GM12878 (cell line): Measurements from ENCODE around the gene LEPR. TPM values are rescaled to one million over a fixed set of nuclear protein-coding genes. Genes with fewer than 3 reads are reported as not detected.

Source experiments
- ATAC-seq: fragments of 200-7000 bp; cut with Tn5 transposase; 3 replicates; pipeline ENCODE4 v1.9.1; 2020; ENCODE audit warnings: mild to moderate bottlenecking, moderate library complexity
- BruUV-seq: library from RNA; stranded (reverse); fragments of 400-500 nt; replicated peaks from 2 replicates; lab custom pipeline; 2021; lab: Mats Ljungman, UMichigan
- CTCF ChIA-PET: fragments of 300-600 bp; sonication (Branson Sonifier 250); formaldehyde crosslinking; extraction: SDS; loops from one replicate; lab custom pipeline; 2021; ENCODE audit warnings: inconsistent platforms; lab: Yijun Ruan, JAX
- POLR2A ChIA-PET: fragments of 350-600 bp; formaldehyde crosslinking; extraction: SDS; loops from one replicate; lab custom pipeline; 2021; ENCODE audit warnings: inconsistent platforms; lab: Charles Lee
- RAD21 ChIA-PET: fragments of 300-600 bp; sonication (Branson Sonifier 250); formaldehyde crosslinking; loops from one replicate; lab custom pipeline; 2023; ENCODE audit warnings: antibody characterized with exemption; ENCODE audit not compliant: unreplicated experiment; lab: Charles Lee
- SMC1A ChIA-PET: fragments of 300-600 bp; sonication (Branson Sonifier 250); formaldehyde crosslinking; loops from one replicate; lab custom pipeline; 2023; ENCODE audit not compliant: unreplicated experiment, uncharacterized antibody; lab: Charles Lee
- DNase-seq: peaks from one replicate; pipeline ENCODE4 v3.0.0-alpha.2; 2011; ENCODE audit warnings: low read depth, low spot score
- FAIRE-seq: peaks from 3 replicates; lab custom pipeline; 2011; peaks lifted over from hg19 to GRCh38; lab: Jason Lieb, UNC
- H2AFZ ChIP-seq: 2 replicates; pipeline ENCODE4 v1.6.0; 2011; ENCODE audit warnings: low read depth, low read length, control low read depth; ENCODE audit not compliant: control insufficient read depth
- H3K27ac ChIP-seq: 2 replicates; pipeline ENCODE4 v1.5.1; 2011; ENCODE audit warnings: control low read depth; ENCODE audit not compliant: control insufficient read depth, insufficient read depth
- H3K27me3 ChIP-seq, 2 experiments: replicated peaks in 1 of 2; 2 replicates each; pipeline versions ENCODE4 v1.6.0 to v1.6.1; 2011; ENCODE audit warnings: low read length in 1 of 2; ENCODE audit not compliant: control insufficient read depth in 2 of 2, insufficient read depth in 2 of 2
- H3K36me3 ChIP-seq, 2 experiments: 2 replicates each; pipeline ENCODE4 v1.5.1; 2011; ENCODE audit warnings: low read length in 1 of 2; ENCODE audit not compliant: control insufficient read depth in 2 of 2, insufficient read depth in 2 of 2
- H3K4me1 ChIP-seq: 2 replicates; pipeline ENCODE4 v1.6.1; 2011; ENCODE audit warnings: mild to moderate bottlenecking, low read length, moderate library complexity, mixed read lengths; ENCODE audit not compliant: control insufficient read depth, insufficient read depth
- H3K4me2 ChIP-seq: 2 replicates; pipeline ENCODE4 v1.6.0; 2011; ENCODE audit warnings: control low read depth; ENCODE audit not compliant: control insufficient read depth, insufficient read depth
- H3K4me3 ChIP-seq: fragments of 200-600 bp; sonication (generic); 2 replicates; pipeline ENCODE4 v1.5.1; 2016
- H3K79me2 ChIP-seq: 2 replicates; pipeline ENCODE4 v1.6.0; 2011; ENCODE audit warnings: low read length; ENCODE audit not compliant: control insufficient read depth, insufficient read depth
- H3K9ac ChIP-seq: 2 replicates; pipeline ENCODE4 v1.8.0; 2011; ENCODE audit warnings: low read length, control low read depth, mixed read lengths; ENCODE audit not compliant: control insufficient read depth, insufficient read depth
- H3K9me3 ChIP-seq: replicated peaks from 3 replicates; pipeline ENCODE4 v1.5.1; 2011; ENCODE audit warnings: mild to moderate bottlenecking, low read length; ENCODE audit not compliant: control insufficient read depth, insufficient read depth
- H4K20me1 ChIP-seq: 2 replicates; pipeline ENCODE4 v1.6.0; 2011; ENCODE audit not compliant: control insufficient read depth, insufficient read depth
- RAD21 ChIP-seq: IDR thresholded peaks from 2 replicates; pipeline ENCODE4 v1.6.1; 2011; ENCODE audit warnings: mild to moderate bottlenecking, low read depth, low read length, moderate library complexity; ENCODE audit not compliant: insufficient read depth
- SMC3 ChIP-seq: IDR thresholded peaks from 2 replicates; pipeline ENCODE4 v1.6.1; 2011; ENCODE audit warnings: low read length, improper control_type of control experiment, borderline replicate concordance
- WGBS: methylation state at CpG from one replicate; pipeline ENCODE4 v1.1.6; 2016; ENCODE audit warnings: low lambda C conversion rate; ENCODE audit not compliant: insufficient replicate concordance, insufficient coverage; ENCODE audit errors: missing lambda C conversion rate; 5-methylcytosine and 5-hydroxymethylcytosine counted together
- in situ Hi-C: fragments of 300-500 bp; cut with MboI; formaldehyde crosslinking; loops from 9 replicates; pipeline ENCODE4 v1.14.3; 2018; ENCODE audit warnings: mixed read lengths
- intact Hi-C: fragments of 100-400 bp; cut with micrococcal nuclease; formaldehyde crosslinking; loops from one replicate; pipeline ENCODE4 v1.14.2; 2022; ENCODE audit not compliant: unreplicated experiment
- polyA plus RNA-seq, 11 experiments: library from polyadenylated mRNA; depleted of rRNA in 4 of 11; unstranded in 6 of 11; stranded (reverse) in 5 of 11; fragments of >200 nt; fragmentation: Nextera tagmentation in 4 of 11; fragmentation: Illumina TruSeq in 1 of 11; extraction: Ambion mirVana in 4 of 11; extraction: Trizol in 1 of 11; gene quantifications; 1 replicate in 1 of 11; 2 replicates in 10 of 11; pipeline versions ENCODE4 v1.2.1 to v1.2.3, GENCODE V29; 2011 to 2016; ENCODE audit warnings: inconsistent platforms in 2 of 11, missing spikeins in 2 of 11, low read depth in 1 of 11
- total RNA-seq, 4 experiments: library from RNA; depleted of rRNA in 3 of 4; stranded (reverse); fragments of >200 nt in 3 of 4; fragmentation: Illumina TruSeq in 1 of 4; extraction: Trizol in 1 of 4; gene quantifications; 2 replicates each; pipeline versions ENCODE4 v1.2.1 to v1.2.3, GENCODE V29; 2013 to 2021
- TF ChIP-seq, protein P1 (sequence below): IDR thresholded peaks from 2 replicates; pipeline ENCODE4 v1.6.1; 2012; ENCODE audit warnings: low read depth, low read length, improper control_type of control experiment
- TF ChIP-seq, protein P2 (sequence below), 3 experiments: IDR thresholded peaks in 2 of 3; conservative IDR thresholded peaks in 1 of 3; 2 replicates each; pipeline ENCODE4 v1.5.1; 2011; ENCODE audit warnings: low read depth in 3 of 3, low read length in 3 of 3, mild to moderate bottlenecking in 3 of 3, control low read depth in 2 of 3, moderate library complexity in 2 of 3, inconsistent platforms in 1 of 3, mixed read lengths in 1 of 3; ENCODE audit not compliant: control insufficient read depth in 2 of 3, insufficient read depth in 1 of 3; ENCODE audit errors: extremely low read depth in 1 of 3

Gene LEPR
- total and polyA plus RNA-seq, 10 of the 15 experiments (the other 5 are each of a cell fraction or from before 2014, with no cell fraction given), result 0.49 to 3.7 (median 1.2) TPM

DNA sequence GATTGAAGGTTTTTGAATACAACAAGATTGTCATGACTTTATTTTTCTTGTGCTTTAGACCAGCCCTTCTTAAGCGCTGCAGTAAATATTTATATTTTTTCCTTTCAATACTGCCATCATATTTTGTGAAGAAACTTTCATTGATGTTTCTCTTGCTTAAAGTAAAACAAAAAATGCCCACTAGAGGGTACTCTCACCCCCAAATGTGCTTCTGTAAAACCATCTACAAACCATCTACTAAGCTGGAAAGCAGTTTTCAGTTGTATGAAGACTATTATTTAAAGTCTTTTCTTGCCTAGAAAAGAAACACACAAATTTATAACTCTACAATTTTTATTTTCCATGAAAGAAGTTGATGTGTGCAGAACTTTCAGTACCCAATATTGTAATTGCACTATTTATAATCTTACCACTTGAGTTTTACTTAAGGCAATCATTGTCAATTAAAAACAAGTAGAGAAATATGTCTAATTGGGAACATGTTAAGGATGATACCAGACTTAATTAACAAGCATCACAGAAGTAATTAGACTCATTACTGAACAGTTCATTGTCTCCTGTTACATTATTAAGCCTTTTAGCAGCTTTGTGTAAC, 10.7 kb downstream of the LEPR start:
- Histone ChIP-seq H3K27ac (no peak overlapping the region), H3K9ac (no peak overlapping the region), H3K4me1 (no peaks in the 10 kb centered on the region), H3K27me3 (no peaks in the 10 kb centered on the region), H4K20me1 (no peaks in the 10 kb centered on the region), H2AFZ (no peak overlapping the region), H3K79me2 (no peaks in the 10 kb centered on the region), H3K4me2 (no peak overlapping the region), H3K9me3 (no peaks in the 10 kb centered on the region), H3K4me3 (no peak overlapping the region), H3K36me3 (peaks cover under 1 to 18% of the 10 kb centered on the region in 2 experiments; a peak in 3 of 4 replicates)
- ChIA-PET CTCF (interaction anchor here (0.7 to 4.8 kb wide), 16 partner anchors 8 to 1015 kb away, joined by 3 to 41 read pairs (median 5); partner anchors contain the start of genes LEPR and LEPROT), SMC1A (interaction anchor here (0.6 to 2.4 kb wide), 7 partner anchors 8 to 257 kb away, joined by 3 to 13 read pairs (median 3); no protein-coding TSS in a partner anchor), POLR2A (no interaction called here), RAD21 (interaction anchor here (1.3 to 2.1 kb wide), 3 partner anchors 11 to 256 kb away, joined by 4 to 6 read pairs (median 4); partner anchors contain the start of genes LEPR and LEPROT)
- no peak for DNase-seq
- peak; percentile 73 for ATAC-seq
- no TSS peak for BruUV-seq
- WGBS, result 56% methylated on average over 1 of the region's 1 CpG
- TF ChIP-seq, protein P1, sequence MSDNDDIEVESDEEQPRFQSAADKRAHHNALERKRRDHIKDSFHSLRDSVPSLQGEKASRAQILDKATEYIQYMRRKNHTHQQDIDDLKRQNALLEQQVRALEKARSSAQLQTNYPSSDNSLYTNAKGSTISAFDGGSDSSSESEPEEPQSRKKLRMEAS, result no peak
- TF ChIP-seq RAD21, result peak; percentile 52
- TF ChIP-seq, protein P2, sequence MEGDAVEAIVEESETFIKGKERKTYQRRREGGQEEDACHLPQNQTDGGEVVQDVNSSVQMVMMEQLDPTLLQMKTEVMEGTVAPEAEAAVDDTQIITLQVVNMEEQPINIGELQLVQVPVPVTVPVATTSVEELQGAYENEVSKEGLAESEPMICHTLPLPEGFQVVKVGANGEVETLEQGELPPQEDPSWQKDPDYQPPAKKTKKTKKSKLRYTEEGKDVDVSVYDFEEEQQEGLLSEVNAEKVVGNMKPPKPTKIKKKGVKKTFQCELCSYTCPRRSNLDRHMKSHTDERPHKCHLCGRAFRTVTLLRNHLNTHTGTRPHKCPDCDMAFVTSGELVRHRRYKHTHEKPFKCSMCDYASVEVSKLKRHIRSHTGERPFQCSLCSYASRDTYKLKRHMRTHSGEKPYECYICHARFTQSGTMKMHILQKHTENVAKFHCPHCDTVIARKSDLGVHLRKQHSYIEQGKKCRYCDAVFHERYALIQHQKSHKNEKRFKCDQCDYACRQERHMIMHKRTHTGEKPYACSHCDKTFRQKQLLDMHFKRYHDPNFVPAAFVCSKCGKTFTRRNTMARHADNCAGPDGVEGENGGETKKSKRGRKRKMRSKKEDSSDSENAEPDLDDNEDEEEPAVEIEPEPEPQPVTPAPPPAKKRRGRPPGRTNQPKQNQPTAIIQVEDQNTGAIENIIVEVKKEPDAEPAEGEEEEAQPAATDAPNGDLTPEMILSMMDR (IDR thresholded peaks at IDR 0.05 in 2 of 3, conservative IDR thresholded peaks at IDR 0.05 in 1 of 3; ENCODE audit: control insufficient read depth in 2 of 3, extremely low read depth in 1 of 3, insufficient read depth in 1 of 3, low read depth in 3 of 3, low read length in 3 of 3), result peak; percentile 51 to 59 (median 53)
- peak; percentile 41; the same call in 1 of the 2 replicates for TF ChIP-seq SMC3
- intact Hi-C loops, result loop anchor here (1.0 to 10.0 kb wide), 2 partner anchors 196 to 256 kb away; no protein-coding TSS in a partner anchor
- in situ Hi-C loops, result no loop called here
- peak; percentile 13 for FAIRE-seq
